GM10266 (cell line): ENCODE data around the gene MAS1.

ENCODE experiments used
- DNase-seq: peaks from one replicate; pipeline ENCODE4 v3.0.0; 2012; ENCODE audit errors: extremely low spot score
- CTCF ChIP-seq: IDR thresholded peaks from 2 replicates; pipeline ENCODE4 v1.5.1; 2012; ENCODE audit warnings: mild to moderate bottlenecking, low read depth; ENCODE audit not compliant: control insufficient read depth, insufficient read depth; ENCODE audit errors: missing control alignments

MAS1 gene

GRCh38 chr6:159893064-159893463 is 2.3 kb downstream of the MAS1 start:
- DNase-seq: no peak
- no peak for TF ChIP-seq CTCF

- TF ChIP-seq CTCF: no peak
- DNase-seq: no peak
Measured at GRCh38 chr6:159894991-159895390, 4.2 kb downstream of the MAS1 start.

GRCh38 chr6:159897603-159898002 is 6.8 kb downstream of the MAS1 start:
- TF ChIP-seq CTCF: no peak
- DNase-seq: no peak

GRCh38 chr6:159898519-159898918 is 7.7 kb downstream of the MAS1 start:
- TF ChIP-seq CTCF: no peak
- no peak for DNase-seq

GRCh38 chr6:159899994-159900745 is 9.4 kb downstream of the MAS1 start:
- no peak for DNase-seq
- TF ChIP-seq CTCF: no peak

GRCh38 chr6:159902620-159903019 is 11.8 kb downstream of the MAS1 start:
- no peak for TF ChIP-seq CTCF
- no peak for DNase-seq

GRCh38 chr6:159904497-159904911 is 13.7 kb downstream of the MAS1 start:
- DNase-seq: no peak
- no peak for TF ChIP-seq CTCF
